ENCODE measurements around the gene QSOX2.

QSOX2 gene

DNA sequence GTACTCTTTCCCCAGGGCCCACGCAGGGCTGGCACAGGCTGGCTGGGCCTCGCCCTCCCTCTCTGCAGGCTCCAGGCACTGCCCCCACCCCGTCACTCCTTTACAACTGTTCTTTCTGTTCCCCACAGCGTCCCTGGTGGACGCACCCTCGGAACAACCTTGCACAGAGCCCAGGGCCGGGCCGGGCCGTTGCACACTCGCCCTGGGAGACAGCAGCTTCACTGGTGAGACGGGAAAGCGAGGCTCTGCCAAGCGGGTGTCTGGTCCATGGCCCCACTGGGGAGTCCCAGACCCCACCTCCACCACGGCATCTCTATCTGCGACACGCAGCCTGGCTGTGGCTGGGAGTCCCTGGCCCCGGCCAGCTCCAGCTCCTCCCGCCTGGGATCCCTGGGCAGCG, 18.4 kb upstream of the QSOX2 start:
- Mint-ChIP-seq H3K36me3 (no peaks in the 10 kb centered on the region), H3K4me3 (no peak overlapping the region), H3K9me3 (no peaks in the 10 kb centered on the region), H3K27me3 (peaks cover 4% of the 10 kb centered on the region), H3K27ac (no peak overlapping the region), H3K4me1 (peaks cover 6% of the 10 kb centered on the region)
- ATAC-seq (ENCODE audit: low read depth), result no peak
- no peak for DNase-seq (ENCODE audit: low spot score in 2 of 2)

DNA sequence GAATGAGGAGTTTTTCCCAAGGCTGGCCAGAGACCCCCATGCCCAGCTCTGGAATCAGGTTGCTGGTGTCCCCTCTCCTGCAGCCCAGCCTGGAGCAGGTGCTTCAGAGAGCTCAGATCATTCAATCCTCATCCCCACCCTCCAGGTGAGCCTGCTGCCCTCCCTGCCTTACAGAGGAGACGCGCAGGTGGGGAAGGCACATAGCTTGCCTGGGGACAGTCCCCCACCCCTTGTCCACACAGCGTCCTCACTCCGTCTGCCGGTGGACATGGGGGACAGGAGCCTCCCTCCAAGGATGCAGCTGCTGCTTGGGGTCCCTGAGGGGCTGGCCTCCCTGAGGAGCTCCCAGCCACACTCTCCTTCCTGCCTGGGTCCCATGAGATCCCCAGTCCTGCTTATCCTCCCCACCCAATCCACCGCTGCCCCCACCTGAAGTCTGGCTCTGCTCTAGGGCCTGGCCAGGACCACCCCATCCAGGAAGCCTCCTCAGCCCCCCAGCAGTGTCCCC, 17.1 kb upstream of the QSOX2 start:
- Mint-ChIP-seq H3K4me1 (peaks cover 5% of the 10 kb centered on the region), H3K27ac (no peak overlapping the region), H3K36me3 (no peaks in the 10 kb centered on the region), H3K4me3 (no peak overlapping the region), H3K27me3 (peaks cover 1% of the 10 kb centered on the region), H3K9me3 (no peaks in the 10 kb centered on the region)
- no peak for DNase-seq (ENCODE audit: low spot score in 2 of 2)
- ATAC-seq (ENCODE audit: low read depth), result no peak

DNA sequence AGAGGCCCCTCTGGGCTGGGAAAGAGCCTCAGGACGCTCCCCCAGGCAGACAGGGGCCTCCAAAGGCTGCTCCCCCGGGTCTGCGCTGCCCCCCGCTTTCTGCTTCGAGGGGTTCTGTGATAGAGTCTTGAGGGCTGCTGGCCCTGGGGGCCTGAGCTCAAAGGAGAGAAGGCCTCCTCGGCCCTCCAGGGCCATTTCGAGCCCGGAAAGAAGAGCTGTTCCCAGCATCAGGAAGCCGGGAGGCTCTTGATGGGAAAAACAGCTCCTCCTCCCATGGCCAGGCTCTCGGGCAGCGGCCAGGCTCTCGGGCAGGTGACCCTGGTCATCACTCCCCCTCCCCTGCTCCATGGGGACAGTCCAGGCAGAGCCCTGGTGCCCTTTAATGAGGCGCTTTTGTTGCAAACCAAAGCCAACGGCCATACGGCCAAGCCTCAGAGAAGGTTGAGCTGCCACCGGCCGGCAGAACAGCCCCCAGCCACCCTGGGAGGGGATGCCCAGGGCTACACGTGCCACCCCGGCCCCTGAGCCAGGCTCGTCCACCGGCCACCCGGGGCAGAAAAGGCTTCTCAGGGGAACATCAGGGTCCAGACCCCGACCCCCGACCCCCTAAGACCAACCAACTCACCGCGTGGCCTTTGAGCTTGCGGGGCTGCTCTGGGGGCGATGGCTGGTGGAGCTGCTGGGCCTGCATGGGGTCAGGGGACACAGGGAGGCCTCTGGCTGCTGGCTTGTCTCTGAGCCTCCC, 16.2 kb upstream of the QSOX2 start:
- ATAC-seq (ENCODE audit: low read depth), result no peak
- peaks cover 1% of the 10 kb centered on the region for H3K27me3 Mint-ChIP-seq

DNA sequence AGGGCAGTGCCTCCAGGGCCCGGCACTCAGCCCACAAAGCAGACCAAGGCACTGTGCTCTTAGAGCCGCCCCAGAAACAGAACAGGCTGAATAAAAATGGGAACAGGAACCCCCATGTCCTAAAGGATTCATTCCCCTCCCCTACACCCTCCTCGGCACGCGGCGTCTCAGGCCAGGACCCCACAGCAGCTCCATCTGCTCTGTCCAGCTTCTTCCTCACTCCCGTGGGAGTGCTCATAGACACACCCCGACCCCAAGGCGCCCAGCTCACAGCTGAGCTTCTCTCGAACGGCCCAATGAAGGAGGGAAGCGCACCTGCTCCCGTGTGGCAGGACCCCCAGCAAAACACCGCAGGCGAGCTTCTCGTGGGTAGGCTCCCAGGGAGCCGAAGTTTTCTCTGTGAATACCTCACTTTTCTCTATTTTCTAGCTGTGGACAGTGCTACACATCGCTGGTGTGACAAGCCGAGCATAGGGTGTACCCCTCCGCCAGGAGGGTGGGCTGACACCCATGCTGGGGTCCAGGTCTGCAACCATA, 15.4 kb upstream of the QSOX2 start:
- H3K4me1 Mint-ChIP-seq, result peaks cover 3% of the 10 kb centered on the region
- H3K27ac Mint-ChIP-seq, result no peak overlapping the region
- H3K27me3 Mint-ChIP-seq, result peaks cover 1% of the 10 kb centered on the region
- H3K4me3 Mint-ChIP-seq, result no peak overlapping the region
- H3K36me3 Mint-ChIP-seq, result no peaks in the 10 kb centered on the region
- no peak for ATAC-seq (ENCODE audit: low read depth)
- no peak for DNase-seq (ENCODE audit: low spot score in 2 of 2)
- no peaks in the 10 kb centered on the region for H3K9me3 Mint-ChIP-seq

More for the DNA sequence above, 16.2 kb upstream of the QSOX2 start:
- H3K36me3 Mint-ChIP-seq, result no peaks in the 10 kb centered on the region
- no peak for DNase-seq (ENCODE audit: low spot score in 2 of 2)
- H3K9me3 Mint-ChIP-seq, result no peaks in the 10 kb centered on the region
- H3K4me3 Mint-ChIP-seq, result no peak overlapping the region
- H3K4me1 Mint-ChIP-seq, result peaks cover 2% of the 10 kb centered on the region
- H3K27ac Mint-ChIP-seq, result no peak overlapping the region

DNA sequence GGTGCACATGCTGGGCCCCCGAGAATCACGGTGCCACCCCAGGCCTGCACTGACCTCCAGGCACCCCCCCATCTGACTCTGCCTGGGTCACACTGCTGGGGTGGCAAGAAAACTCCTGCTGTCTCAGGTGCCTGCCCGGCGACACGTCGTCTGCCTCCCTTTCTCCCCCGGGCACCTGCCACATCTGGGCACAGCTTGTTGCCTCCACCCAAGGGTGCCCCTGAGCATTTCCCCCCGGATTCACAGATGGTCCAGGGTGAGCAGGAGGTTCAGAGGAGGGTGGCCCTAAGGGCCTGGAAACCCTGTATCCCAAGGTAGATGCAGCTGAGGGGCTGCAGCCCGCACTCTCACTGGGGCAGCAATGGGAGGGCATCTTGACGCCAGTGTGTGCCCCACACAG, 14.9 kb upstream of the QSOX2 start:
- Mint-ChIP-seq H3K36me3 (no peaks in the 10 kb centered on the region), H3K27me3 (peaks cover 1% of the 10 kb centered on the region), H3K4me1 (peaks cover 4% of the 10 kb centered on the region), H3K9me3 (no peaks in the 10 kb centered on the region), H3K4me3 (no peak overlapping the region), H3K27ac (no peak overlapping the region)
- ATAC-seq (ENCODE audit: low read depth) (no peak), DNase-seq (ENCODE audit: low spot score in 2 of 2) (no peak)

DNA sequence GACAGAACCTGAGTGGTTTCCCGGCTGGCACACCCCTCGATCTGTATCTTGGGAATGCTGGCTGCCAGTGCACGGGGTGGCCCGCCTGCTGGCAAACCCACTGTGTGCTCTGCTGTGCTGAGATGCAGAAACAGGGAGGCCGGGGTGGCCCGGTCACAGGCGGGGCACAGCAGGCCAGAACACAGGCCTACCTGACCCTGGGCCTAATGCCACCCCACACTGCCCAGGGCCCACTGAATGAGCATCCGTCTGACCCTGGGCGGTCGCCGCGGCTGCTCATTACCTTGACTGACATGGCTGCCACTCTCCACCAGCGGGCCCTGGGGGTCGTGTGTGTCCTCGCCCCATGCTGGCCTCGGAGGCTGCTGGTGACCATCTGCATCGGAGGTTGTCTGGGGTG, 14.2 kb upstream of the QSOX2 start:
- Mint-ChIP-seq H3K27me3 (peaks cover 3% of the 10 kb centered on the region), H3K4me3 (no peak overlapping the region), H3K36me3 (no peaks in the 10 kb centered on the region), H3K9me3 (no peaks in the 10 kb centered on the region), H3K27ac (no peak overlapping the region), H3K4me1 (peaks cover 4% of the 10 kb centered on the region)
- DNase-seq (ENCODE audit: low spot score in 2 of 2) (no peak), ATAC-seq (ENCODE audit: low read depth) (no peak)

DNA sequence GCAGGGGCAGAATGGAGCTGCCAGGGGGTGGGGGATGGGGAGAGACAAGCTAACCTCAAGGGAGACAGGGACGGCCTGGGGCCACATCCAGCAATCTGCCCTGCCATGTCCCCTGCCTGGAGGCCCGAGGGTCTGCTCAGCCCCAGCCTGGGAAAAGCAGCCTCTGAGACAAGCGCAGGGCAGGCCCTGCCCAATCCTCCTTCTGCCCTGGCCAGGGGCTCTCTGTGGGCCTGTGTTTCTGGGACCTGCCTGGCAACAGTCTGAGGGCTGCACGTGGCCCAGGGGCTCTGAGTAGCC, 13.9 kb upstream of the QSOX2 start:
- Mint-ChIP-seq H3K27ac (no peak overlapping the region), H3K27me3 (peaks cover 3% of the 10 kb centered on the region), H3K9me3 (no peaks in the 10 kb centered on the region), H3K36me3 (no peaks in the 10 kb centered on the region), H3K4me1 (peaks cover 4% of the 10 kb centered on the region), H3K4me3 (no peak overlapping the region)
- ATAC-seq (ENCODE audit: low read depth) (no peak), DNase-seq (ENCODE audit: low spot score in 2 of 2) (no peak)

DNA sequence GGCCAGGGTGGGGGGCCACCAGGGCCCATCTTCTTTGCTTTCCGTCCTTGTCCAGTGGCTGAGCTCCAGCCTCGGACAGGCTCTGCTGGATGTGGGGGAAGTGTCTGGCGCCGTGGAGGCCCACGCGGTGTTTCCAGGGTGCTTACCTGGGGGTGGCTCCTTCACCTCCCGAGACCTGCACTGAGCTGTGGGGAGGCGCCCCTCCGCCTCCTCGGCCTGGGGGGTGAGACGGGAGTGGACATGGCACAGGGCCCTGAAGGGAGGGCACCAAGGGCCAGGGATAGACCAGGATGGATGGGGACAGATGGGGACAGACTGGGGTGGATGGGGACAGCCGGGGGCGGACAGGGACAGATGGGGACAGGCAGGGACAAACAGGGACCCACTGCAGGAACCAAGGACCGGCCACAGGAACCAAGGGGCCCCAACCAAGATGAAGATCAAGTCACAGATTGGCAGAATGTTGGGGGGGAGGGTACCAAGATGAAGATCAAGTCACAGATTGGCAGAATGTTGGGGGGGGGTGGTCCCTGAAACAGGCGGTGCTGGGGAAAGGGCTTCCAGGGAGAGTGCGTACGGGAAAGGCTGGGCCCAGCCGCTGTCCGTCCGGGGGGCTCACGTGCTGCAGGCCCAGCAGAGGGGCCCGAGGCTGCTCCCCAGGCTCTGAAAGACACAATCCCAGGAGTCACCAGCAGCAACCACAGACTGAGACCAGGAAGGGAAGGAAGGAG, 13.3 kb upstream of the QSOX2 start:
- DNase-seq (ENCODE audit: low spot score in 2 of 2) (no peak), ATAC-seq (ENCODE audit: low read depth) (no peak)
- H3K4me1 Mint-ChIP-seq, result peaks cover 4% of the 10 kb centered on the region
- H3K4me3 Mint-ChIP-seq, result no peak overlapping the region
- no peaks in the 10 kb centered on the region for H3K9me3 Mint-ChIP-seq
- H3K27ac Mint-ChIP-seq, result no peak overlapping the region
- peaks cover 3% of the 10 kb centered on the region for H3K27me3 Mint-ChIP-seq
- no peaks in the 10 kb centered on the region for H3K36me3 Mint-ChIP-seq

DNA sequence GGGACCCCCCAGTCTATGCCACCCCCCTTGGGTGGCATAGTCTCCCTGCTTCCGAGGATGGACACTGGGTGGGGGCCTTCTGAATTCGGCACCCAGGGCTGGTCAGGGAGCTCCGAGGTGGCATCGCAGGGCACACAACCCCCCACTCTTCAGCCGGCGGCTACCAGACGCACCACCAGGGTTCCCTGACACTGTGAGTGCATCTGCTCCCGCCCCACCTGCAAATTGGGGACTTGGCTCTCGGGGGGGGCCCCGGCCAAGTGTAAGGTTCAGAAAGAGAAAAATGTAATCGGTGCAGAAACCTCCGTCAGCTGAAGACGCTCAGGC, 12.7 kb upstream of the QSOX2 start:
- H3K4me3 Mint-ChIP-seq, result no peak overlapping the region
- ATAC-seq (ENCODE audit: low read depth) (no peak), DNase-seq (ENCODE audit: low spot score in 2 of 2) (no peak)
- H3K4me1 Mint-ChIP-seq, result peaks cover 4% of the 10 kb centered on the region
- H3K36me3 Mint-ChIP-seq, result no peaks in the 10 kb centered on the region
- H3K9me3 Mint-ChIP-seq, result no peaks in the 10 kb centered on the region
- H3K27ac Mint-ChIP-seq, result no peak overlapping the region
- H3K27me3 Mint-ChIP-seq, result peaks cover 4% of the 10 kb centered on the region

DNA sequence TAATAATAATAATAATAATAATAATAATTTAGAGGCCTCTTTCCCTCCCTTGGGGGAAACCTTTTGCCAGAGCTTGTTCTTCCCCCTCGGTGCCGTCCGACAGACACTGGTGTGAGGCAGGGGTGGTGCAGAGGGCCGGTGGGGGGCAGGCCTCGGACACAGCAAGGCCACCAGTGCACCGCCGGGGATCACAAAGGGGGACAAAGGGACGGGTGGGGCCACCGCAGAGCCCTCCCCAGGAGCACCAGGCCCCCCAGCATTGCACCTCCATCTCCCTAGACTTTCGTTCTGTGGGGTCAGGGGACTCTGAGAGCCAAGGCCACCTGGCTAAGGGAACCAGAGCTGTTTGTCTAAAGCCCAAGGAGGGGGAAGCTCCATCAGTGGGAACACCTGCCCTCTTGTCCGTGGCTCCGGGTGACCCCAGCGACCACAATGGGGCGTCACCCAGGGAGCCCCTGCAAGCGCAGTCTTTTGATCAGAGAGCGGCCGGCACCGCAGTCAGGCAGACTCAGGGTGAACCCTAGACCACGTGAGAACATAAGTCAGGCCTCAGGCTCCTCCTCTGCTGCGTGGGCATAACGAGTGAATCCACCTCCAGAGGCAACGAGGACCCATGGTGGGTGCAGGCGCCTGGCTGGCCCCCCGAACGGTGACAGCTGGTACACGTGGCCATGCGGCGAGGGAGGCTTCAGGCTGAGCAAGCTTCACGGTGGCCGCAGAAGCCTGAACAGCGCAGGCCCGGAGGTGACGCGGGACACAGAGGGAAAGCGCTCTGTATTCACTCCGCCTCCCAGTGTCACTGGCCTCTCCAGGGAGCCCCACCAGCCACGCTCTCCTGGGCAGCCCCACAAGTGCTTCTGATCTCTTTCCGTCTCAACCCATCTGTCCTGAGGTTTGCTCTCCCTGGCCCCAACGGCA, 12.0 kb upstream of the QSOX2 start:
- H3K27ac Mint-ChIP-seq, result no peak overlapping the region
- H3K4me1 Mint-ChIP-seq, result peaks cover 4% of the 10 kb centered on the region
- H3K36me3 Mint-ChIP-seq, result no peaks in the 10 kb centered on the region
- DNase-seq (ENCODE audit: low spot score in 2 of 2) (no peak), ATAC-seq (ENCODE audit: low read depth) (no peak)
- H3K9me3 Mint-ChIP-seq, result no peaks in the 10 kb centered on the region
- H3K27me3 Mint-ChIP-seq, result peaks cover 4% of the 10 kb centered on the region
- H3K4me3 Mint-ChIP-seq, result no peak overlapping the region

DNA sequence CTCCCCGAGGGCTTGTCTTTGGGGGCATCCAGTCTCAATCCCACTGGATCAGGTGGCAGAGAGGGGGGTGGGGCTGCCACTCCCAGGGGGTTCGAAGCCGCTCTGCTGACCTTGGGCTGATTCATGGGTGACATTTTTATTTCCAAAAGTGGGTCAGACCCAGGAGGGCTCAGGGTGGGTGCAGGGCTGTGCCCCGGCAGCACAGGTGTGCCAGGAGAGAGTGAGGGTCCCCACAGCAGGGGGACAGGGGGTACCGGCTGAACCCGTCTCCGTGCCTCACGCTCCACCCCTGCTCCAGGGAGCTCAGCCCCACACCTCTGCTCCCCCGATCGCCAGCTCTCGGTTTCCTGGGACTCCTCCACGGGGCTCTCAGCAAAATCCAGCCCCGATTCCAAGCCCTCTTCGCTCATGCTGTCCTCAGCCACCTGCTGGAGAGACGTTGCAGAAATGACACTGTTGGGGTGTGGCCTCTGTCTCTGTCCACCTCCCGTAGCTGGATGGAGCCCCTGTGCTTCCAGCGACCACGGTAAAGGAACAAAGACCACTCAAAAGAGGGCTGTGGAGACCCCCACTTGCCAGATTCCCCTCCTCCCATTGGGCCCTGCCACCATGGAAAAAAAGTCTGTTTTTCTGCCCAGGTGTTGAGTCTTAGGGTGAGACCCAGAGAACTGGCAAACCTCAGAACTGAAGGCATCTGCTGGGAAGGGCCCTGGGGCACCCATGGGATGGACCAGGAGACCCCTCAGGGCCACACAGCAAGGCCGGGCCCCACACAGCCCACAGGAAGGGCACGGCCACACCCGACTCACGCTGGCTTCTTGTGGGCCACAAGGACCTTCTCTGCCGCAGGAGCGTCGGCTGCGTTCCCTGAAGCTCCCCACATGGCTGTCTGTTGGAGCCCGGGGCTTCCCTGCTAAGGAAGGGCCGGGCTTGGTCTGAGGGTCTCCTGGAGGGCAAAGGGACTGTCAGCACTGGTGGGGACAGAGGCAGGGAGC, 10.6 kb upstream of the QSOX2 start:
- Mint-ChIP-seq H3K27me3 (peaks cover 5% of the 10 kb centered on the region), H3K36me3 (no peaks in the 10 kb centered on the region)

DNA sequence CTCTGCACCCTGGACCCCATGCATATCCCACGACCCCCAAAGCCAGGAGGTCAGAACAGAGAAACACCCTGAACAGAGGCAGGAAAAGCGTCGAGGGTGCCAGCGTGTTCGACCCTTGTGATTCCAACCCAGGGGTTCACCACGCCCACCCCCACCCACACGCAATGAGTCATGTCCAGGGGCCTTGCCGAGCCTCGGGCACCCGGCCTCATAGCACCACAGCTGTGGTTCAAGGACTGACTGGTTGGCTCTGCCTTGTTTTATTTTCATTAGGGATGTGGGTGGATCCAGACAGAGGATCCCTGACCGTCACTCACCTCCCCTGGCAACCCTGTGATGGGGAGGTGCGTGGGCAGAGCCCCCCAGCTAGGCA, 9.5 kb upstream of the QSOX2 start:
- Mint-ChIP-seq H3K4me3 (no peak overlapping the region), H3K27me3 (peaks cover 4% of the 10 kb centered on the region), H3K36me3 (no peaks in the 10 kb centered on the region), H3K9me3 (no peaks in the 10 kb centered on the region), H3K27ac (no peak overlapping the region), H3K4me1 (peaks cover 2% of the 10 kb centered on the region)
- DNase-seq (ENCODE audit: low spot score in 2 of 2) (no peak), ATAC-seq (ENCODE audit: low read depth) (no peak)

More for the DNA sequence above, 10.6 kb upstream of the QSOX2 start:
- Mint-ChIP-seq H3K4me3 (no peak overlapping the region), H3K9me3 (no peaks in the 10 kb centered on the region), H3K4me1 (peaks cover 3% of the 10 kb centered on the region), H3K27ac (no peak overlapping the region)
- DNase-seq (ENCODE audit: low spot score in 2 of 2), result no peak
- ATAC-seq (ENCODE audit: low read depth), result peak; percentile 64

Measured in memory B cell (primary cell).